Femur (tissue), 1 donor: Measurements from ENCODE around the gene UPP2.

Experiments
- DNase-seq: peaks from one replicate; pipeline ENCODE4 v3.0.0-alpha.2; 2017

UPP2 gene

DNA sequence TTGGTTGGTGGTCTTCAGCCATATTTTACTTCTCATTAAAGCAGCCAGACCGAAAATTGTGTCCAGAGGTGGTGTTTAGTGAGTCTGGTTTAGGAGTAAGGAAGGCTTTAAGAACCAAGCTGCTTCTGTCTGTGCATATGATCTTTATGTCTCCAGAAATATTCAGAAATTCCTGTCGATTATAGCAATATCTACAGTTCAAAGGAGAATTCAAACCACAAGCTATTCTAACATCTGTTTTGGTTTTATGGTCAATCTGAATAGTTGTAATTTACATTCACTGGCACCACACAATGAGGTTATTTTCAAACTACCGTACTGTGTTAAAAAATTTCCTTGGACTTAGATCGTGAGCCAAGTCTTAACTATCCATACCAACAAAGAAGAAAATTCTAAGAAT lies 11.3 kb downstream of the UPP2 start:
- no peak for DNase-seq

DNA sequence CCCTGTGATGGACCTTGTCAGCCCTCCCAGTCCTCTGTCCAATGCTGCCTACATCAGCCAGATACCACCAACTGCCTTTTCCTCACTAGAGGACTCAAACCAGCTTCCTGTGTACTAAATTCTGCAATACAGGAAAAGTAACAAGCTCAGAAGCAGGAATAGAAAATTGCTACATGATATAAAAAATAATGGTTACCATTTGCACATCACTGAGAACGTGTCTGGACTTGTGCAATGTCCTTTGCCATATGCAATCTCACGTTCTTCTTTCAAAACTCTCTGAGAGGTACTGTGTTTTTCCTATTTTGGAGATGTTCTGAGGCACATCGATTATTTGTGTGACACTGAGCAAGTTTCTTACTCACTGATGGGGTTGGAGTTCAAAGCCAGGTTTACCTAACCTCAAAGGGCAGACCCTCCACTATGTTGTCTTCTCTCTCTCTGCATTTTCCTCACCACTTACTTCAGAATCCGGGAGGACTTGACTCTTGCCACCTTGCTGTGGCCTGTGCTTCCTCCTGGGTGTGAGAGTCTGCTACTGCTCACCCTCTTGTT lies 12.1 kb downstream of the UPP2 start:
- DNase-seq, result no peak

DNA sequence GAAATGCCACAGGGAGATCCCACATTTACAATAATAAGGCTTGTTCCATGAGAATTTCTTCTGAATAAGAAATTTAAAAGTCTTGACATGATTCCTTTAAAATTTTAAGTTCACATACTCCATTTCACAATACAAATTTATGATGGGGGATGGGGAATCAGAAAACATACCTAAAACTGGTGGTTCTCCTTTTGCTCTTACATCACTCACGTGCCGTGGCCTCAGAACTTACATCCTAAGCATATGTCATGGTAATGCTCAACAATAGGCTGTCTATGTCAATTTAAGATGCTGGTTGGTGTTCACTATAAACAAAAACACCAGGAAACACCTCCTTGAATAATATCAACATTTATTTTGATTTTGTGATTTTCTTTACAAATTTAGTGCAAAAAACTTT lies 12.8 kb downstream of the UPP2 start:
- DNase-seq, result no peak

DNA sequence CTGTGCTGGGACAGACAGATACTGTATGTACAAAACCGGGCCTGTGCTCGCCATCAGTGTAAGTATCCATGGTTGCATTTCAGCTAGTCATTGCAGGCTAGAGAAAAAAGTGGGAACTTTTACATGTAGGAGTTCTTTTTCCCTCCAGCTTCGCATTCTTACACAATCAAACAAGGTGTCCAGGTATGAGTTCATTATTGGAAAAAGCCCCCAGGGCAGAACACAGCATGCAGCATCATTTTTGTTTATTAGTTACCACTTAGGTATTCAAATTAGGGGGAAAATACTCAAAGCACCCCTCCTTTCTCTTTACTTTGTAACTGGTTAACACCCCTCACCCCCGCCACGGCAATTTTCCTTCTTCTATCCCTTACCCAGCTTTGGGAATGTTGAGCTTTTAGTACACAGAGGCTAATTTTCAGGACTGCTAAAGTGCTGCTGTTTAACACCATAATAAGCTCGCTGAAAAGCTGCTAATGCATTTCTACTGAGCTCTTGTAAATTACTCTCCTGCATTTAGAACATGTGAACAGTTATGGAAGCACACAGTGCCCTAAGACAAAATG lies 13.6 kb downstream of the UPP2 start:
- DNase-seq, result no peak

DNA sequence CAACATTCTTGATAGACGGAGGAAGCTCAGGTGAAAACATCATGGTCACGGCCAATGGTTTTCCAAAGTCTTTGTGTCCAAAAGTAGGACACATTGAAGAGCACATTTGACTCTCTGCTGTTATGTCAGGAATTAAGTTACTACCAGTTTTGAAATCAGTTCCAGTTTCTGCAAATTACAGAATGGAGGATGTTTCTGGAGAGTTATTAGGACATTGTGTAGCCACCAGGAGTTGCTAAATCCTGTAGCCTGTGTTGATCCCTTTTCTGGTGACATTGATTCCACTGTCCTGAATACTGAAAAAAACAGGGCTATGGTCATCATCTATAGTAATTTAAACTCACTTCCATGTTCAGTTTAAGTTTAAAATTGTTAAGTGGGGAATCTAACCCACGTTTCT lies 15.3 kb downstream of the UPP2 start:
- DNase-seq, result no peak

DNA sequence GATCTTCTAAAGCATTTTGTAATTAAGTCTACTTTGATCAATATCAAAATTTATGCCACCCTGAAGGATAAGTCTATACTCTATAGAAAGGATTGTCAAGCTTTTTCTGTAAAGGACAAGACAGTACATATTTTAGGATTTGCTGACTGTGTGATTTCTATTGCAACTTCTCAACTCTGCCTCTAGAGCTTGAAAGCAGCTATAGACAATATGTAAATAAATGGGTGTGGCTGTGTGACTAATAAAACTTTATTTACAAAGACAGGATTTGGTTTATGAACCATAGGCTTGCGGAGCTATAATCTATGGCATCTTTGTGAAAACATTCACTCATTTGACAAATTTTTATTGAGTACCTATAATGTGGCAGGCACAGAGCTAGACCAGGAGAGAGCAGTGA lies 18.4 kb downstream of the UPP2 start:
- no peak for DNase-seq

DNA sequence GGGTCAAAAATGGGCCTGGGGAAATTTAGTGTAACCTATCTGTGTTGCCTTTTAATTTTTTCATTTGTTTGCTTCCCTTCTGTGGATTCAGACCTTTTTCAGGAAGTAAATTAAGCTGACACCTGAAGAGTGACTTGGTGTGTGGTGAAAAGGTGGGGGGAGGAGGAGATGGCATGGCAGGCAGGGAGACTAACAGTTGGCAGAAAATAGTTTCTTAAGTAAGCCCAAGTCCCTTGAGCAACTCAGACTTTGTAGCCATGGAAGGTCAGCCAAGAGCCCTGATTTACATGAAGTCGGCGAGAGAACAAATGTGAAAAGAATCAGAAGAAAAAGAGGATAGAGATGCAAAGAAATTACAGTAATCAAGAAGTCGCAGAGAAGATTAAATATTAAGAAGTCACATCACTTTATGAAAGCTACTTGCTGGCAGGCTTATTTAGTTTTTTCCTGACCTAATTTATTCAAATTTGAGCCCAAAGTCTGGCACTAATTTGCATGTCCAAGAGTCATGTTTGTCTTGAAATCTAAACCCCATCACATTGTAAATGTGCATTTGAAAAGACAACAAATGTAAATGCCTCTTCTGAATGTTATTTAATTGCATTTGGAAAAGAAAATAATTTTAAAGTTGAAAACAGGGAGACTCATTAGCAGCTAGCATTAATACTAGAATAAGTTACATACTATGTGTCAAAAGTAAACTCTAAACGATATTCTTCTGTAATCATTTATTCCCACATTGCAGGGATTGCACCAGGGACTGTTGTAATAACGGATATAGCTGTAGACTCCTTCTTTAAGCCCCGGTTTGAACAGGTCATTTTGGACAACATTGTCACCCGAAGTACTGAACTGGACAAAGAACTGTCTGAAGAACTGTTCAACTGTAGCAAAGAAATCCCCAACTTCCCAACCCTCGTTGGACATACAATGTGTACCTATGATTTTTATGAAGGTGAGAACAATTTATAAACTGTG lies 19.3 kb downstream of the UPP2 start:
- DNase-seq, result no peak

DNA sequence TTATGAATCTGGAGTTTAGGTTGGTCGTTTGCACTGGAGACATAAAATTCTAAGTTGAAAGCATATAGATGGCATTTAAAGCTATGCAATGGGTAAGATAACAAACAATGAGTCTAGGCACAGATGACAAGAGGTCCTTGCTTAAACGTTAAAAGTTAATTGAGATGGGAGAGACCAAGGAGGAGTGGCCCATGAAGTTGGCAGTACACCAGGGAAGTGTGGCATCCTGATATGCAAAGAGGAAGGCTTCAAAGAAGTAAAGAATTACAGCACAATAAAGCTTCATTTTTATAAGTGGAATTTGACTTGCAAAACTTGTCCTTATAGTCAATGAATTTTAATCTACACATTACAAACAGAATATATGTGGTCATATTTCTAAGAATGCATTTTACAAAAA lies 23.2 kb downstream of the UPP2 start:
- no peak for DNase-seq

DNA sequence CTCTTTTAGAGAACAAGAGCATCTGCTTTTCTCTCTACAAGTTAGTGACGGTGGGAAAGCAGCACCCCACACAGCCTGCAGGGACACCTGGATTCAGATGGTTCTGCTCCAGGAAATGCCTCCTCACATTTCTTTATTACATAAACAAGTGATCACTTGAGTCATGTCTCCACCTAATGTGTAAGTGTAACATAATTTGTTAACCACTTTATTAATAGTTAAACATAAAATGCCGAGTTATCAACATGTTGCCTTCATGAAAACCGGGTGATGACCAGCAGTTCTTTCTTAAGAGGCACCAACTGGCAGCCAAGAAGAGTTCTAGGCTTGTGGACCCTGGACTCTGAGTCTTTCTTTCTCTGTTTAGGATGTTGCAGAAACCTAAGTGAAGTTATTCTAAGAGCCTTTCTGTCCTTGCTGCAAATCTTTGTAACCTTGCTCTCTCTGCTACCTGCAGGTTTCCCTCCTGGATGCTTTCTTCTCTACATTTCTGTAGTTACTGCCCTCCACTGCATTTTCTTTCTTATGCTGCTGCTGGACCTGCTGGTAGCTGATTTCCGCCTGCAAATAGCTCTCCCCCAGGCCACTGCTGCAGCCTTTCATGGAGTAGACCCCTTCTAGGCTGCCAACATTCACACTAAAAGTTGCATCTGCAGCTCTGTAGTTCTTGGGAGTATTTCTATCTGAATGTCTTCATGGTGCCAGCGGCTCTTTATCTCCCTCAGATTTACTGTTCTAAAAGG lies 24.3 kb downstream of the UPP2 start:
- DNase-seq, result no peak

DNA sequence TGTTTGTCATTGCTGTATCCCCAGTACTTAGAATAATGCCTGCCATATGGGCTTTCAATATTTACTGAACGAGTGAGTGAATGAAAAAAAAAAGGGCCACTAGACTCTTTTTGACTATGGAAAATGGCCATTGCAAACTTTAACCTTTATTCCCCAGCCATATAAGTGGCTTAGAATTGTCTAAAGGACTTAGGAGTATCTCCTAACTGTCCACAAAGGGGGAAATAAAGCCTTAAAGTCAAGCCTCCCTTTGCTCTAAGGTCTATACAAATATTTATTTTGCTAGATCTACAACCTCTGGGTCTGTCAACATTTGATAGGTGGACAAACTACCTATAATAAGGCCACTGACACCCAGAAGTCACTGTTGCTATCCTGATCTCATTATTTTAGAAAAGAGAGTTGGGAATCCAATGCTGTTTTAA lies 25.7 kb downstream of the UPP2 start:
- DNase-seq, result no peak

DNA sequence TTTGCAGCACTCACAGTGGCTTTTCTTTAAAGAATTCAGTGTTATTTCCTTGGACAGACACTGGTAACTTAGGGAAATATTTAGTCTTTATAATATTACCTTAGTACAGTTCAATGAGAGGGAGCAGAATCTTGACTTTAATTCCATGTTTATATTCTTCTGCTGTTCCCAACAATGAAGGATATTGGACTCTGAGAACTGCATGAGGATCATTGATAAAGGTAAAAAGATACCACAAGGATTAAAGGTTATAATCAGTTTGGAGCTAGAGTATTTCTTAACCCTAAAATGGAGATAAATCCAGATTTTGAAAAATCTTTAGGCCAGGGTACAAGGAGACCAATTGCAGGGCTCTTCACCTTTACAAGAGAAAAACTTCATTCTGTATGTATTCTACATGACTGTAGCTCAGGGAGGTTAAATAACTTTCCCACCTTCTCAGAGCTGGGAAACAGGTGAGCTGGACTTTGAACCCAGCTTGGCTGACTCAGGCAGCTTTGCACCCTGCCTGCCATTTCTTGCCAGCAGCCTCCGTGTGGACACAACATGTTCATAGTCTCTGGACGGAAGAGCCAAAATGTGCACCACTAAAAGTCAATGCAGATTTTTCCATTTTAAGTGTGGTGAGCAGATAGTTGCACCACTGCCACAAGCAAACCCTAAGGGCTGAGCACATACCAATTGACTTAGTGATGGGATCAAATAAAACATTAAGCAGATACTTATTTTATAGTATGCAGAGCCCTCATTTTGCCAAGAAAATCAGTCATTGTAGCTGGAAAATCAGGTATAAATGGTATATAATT lies 26.7 kb downstream of the UPP2 start:
- DNase-seq, result no peak

DNA sequence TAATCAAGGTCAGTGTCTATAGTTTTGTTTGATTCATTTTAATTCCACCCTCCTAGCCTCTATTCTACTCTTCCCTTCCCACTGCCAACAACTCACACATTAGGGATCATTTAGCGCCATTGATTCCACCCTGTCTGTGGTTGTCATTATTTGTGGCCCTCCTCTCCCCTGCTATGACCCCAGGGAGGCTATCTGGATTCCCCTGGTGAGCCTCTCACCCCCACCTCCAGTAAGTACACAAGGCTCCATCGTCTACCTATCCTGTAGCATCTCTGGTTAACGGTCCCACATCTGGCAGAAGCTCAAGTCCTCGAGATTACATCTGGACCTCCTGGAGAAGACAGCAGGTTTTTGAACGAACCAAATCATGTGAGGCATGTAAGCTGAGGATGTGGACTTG lies 27.4 kb downstream of the UPP2 start:
- DNase-seq, result no peak

DNA sequence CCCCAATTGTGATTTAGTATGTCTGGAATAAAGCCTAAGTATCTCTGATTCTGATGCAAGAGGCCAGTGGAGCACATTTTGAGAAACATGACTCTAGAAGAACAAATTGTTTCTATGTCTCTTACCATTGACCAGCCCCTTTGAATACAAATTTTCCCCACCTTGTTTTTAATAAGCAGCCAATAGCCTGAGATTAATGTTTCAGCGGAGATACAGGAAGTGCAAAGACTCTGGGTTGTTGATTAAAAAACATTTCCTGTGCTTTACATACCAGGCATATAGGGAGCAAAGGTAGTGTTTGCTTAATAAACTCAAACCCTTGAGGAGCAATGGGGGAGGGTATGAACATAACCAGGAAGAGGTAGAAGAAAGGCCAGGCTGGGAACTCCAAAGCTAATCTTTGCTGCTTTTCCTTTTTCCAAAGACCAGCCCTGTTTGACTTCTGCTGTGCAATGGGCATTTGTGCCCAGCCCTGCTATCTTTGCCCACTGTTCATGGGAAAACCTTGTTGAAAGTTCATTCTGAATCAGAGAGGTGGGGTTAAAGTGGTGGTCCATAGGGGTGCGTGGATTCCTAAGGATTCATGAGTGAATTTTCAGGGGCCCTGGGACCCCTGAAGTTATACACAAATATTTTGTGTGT lies 29.3 kb downstream of the UPP2 start:
- DNase-seq, result no peak

DNA sequence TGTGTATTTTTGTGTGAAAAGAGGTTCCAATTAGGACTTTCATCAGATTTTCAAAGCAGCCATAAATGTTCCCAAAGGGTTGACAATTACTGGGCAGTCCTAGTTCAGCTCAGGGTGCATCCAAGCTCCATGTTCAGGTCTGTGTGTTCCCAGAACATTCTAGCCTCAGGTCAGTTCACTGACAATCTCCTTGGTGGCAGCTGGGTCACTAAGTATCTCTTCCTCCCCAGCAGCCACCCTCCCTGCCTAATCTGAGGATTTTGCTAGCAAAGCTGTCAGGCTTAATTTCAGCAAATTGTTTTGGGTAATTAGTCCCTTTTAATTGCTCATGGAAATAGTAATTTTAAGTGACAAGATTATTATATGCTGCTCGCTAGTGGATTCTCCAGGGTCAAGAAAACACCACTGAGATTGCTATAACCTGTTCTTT lies 29.8 kb downstream of the UPP2 start:
- no peak for DNase-seq

DNA sequence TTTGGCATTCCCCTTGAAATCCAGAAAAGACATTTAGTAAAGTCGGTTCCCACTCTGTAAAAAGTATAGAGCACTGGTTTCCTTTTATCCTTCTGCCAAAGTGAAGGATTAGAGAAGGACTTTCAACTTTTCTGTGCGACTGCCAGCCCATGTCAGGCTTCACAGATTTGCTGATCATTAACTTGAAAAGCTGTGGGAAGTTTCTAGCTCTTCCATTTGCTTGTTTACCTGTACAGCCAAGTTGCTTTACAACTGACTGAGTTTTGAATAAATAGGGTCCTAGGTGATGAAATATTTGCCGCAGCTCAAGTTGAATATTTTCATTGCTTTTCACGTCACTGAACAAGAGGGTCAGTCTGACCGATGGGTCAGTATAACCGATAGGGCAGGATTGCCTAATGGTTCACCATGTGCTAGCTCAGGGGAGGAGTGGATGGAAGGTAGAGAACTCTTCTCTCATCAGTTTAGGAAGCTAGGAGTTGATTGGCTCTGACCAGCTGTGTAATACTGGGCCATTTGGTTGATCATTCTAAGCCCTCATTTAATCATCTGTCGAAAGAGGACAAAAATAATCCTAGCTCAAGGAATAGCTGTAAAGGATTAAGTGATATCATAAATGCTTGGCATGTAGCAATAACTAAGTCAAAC lies 30.4 kb downstream of the UPP2 start:
- no peak for DNase-seq

DNA sequence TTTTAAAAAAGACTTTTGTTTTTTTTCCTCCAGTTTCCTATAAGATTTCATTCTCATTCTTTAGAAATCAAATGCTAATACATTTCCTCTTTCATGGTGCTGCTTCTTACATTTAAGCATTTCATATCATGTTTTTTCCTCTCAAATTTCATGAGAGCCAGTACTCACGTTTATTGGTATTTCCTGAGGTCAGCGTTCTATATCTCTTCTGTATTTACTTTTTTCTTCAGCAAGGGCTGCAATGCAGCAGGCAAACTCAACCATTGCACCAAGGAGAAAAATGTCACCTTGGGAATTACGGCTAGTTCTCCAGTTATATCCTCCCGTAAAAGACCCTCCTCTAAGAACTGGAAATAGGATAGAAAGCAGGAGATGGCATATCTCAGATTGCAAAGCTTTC lies 32.4 kb downstream of the UPP2 start:
- DNase-seq, result no peak

DNA sequence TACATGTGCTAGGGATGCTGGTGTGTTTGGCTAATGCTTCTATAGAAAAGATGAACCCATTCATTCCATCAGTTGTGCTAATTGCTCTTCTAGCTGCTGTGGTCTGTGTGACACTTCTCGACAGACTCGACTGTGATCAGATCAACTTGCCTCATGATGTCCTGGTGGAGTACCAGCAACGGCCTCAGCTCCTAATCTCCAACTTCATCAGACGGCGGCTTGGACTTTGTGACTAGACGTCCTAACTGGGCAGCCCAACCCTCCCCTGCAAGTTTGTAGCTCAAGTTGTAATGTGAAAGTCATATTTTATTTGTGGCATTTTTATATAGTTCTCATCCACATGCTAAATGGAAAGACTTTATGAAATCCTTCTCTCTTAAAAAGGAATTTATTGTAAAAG lies 33.0 kb downstream of the UPP2 start:
- no peak for DNase-seq

DNA sequence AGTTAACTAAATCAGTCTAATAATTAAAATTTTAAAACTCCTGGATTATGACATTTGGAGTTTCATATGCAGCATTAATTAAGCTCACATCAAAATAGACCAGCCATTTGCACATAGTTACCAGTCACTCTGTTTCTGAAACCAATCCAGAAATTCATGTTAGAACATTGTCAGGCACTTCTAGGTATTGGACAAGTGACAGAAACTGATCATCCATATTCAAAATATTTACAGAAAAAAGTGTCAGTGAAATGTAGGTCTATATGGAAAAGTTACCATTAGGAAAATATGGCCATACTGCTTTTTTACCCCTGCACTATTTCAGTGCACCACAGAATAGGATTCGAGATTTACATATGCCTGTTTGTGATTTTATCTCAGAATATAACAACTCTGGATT lies 33.4 kb downstream of the UPP2 start:
- DNase-seq, result no peak

DNA sequence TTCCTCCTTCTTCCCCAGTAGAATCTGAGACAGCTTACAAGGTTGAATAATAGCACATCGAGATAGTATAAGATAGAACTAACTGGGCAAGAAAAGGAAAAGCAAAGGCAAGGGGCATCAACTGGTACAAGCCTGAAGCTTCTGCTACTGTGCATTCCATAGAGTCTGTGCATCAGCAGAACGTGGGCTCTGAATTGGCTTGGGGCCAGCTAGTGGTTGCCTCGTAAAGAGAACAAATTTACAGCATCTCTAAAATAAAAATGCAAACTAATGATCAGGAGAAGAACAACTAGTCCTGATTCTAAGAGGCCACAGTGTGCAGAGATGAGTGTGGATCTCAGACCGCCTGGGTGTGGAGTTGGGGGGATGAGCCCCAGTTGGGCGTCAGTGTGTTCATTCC lies 36.6 kb downstream of the UPP2 start:
- DNase-seq, result no peak

DNA sequence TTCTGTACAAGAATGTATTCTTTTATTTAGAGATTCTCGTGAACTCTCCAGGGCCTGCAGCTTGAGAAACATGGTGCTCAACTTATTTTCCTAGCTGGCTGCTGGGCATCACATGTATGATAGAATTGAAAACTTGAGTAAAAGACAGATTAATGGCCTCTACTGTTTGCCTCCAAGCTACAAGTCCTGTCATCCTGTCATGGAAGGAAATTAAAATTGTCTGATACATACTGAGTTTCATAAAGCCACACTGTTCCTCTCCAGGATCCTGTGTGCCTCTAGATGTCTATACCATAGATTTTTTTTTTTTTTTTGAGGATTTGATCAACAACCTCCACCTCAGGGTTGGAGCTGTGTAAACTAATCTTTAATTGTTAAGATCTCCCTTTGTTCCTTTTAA lies 38.5 kb downstream of the UPP2 start:
- DNase-seq, result no peak

DNA sequence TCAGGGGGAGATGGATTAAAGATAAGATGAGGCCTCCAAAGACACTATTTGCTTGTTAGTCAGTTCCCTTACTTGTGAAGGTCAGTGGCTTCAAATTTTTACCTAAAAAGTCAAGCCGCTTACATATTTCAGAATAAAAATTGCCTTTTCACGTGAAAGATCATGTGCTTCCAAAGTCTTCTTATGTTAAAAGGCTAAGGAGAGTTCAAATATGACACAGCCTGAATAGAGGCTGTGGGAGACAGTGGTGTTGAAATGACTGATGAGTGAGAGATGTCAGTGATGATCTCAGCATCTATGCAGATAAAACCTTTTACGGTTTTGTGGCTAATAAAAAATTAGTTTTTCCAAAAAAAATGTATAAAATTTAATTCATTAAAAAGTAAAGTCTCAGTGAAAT lies 40.5 kb downstream of the UPP2 start:
- DNase-seq, result no peak
